ENCODE measurements around the gene EGFL8.
"Not testable (repeated sequence)": the region's sequence is repeated elsewhere in the genome, so short reads cannot be mapped to it uniquely, and the experiment has no call there.

The EGFL8 gene

DNA sequence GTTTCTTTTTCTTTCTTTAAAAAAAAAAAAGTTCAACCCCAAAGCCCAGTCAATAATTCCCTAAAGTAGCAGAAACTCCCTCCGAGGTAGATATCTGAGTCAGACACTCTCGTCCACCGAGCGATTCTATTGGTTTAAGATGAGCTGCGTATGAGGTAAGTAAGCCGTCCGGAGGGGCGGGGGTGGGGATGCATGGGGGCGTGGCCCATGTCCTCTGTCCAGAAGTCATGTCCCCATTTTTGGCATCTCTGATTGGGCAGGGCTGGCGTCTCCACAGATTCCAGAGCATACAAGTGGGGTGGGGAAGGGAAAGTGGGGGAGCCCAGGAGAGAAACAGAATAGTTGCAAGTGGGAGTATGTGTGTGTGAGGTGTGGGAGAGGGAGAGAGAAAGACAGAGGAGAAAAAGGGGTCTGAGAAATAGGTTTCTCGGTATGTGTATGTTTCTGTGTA is 21.3 kb downstream of the EGFL8 start:
- not testable (repeated sequence) for FAIRE-seq

DNA sequence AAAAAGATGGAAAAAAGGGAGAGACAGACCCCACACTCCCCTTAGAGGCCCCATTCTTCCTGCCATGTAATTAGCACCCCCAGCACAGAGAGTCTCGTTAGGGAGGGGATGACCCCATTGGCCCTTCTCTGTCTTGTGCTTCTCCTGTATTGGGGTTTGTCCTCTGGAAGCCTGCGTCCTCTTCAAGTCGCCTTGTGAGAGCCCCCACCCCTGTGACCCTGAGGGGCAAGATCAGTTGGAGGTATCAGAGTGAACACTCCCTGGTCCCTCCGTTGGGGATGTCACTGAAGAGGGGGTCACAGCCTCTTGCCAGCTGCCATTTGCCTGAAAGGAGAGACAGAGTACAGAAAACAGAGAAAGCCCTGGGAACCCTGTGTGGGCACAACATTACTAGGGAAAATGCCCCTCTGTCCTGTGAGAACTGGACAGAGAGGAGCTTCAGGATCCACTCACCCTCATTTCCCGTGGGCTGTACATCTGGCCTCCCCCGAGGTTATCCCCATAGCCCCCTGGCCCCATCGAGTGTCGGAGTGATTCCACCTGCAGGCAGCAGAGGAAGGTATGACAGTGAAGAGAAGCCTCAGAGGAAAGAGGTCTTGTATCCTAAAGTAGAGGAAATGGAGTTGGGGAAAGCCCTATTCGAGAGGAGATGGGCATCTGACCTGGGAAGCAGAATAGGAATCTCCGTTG is 21.9 kb downstream of the EGFL8 start:
- FAIRE-seq, result not testable (repeated sequence)

DNA sequence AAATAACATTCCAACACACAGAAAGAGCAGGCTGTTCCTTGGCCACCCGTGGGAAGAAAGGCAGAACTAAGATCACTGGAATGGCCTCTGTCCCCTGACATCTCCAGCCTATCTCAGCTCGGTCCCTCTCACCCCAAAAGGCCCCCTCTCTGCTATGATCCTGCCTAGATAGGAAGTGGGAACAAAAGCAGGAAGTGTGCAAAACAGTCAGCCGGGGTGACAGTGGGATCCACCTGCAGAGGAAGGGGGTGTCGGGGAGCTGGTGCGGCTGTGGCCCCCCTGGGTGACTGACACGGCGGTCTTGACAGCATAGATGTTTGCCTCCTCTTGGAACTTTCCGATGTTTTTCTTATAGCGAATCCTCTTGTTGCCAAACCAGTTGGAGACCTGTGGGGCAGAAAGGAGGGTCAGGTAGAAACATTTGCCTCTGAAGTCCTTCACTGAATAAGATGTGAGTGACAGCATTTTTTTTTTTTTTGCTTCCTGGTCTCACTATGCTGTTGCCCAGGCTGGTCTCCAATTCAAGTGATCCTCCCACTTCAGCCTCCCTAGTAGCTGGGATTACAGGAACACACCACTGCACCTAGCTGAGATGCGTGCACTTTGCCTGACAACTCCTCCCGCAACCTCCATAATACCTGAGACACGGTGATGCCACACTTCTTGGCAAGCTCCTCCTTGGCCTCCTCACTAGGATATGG is 22.8 kb downstream of the EGFL8 start:
- FAIRE-seq, result no peak

DNA sequence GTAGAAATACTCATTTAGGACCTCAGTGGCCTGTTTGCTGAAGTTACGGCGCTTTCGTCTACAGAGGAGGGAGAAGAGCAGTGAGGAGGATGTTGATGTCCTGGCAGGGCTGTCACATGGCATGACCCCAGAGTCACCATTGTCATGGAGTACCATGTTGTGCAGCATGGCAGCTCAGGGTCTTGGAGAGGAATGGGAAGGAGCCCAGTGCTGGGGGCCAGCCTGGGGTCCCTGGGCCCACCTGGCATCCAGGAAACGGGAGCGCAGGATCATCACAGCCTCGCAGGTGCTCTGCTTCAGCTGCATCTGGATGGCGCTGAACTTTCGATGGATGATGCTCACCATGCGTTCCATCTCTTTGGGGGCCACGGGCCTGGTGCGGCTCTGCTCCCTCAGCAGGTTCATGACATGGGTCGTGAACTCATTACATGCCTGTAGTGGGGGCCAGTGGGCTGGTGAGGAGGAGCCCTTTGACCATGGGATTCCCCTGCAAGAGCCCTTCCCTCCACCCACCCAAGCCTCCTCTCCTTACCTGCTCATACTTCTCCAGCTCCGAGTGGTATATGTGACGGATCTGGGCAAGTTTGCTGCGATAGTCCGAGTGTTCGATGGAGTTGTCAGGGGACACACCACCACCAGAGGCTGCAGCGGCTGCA is 23.5 kb downstream of the EGFL8 start:
- not testable (repeated sequence) for FAIRE-seq

DNA sequence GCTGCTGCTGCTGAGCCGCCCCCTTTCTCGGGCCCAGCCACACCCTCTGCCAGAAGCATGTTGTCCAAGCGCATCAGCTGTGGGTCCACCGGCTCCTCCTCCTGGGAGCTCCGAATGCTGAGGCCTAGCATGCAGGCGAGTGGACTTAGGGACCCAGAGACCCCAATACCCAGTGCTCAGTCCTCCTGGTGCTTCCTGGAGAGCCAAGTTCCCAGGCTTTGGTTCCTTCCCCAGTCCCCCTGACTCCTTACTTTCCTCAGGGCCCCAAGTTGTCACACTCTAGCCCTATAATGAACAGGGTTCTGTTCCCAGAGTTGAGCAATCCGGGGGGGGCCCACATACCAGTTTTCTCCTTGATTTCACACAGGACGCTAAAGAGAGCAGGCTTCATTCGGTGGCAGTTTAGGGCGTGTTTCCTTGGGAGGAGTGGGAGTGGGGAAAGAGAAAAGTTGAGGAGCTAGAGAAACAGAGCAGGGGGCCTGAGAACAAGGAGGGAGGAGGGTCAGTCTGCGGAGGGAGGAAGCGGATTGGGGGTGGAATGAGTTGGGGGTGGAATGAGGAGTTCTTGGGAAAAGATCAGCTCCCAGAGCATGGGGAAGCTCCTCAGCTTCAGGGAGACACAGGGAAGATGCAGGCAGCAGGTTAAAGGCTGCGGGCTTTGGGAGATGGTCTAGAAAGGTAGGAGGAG is 24.1 kb downstream of the EGFL8 start:
- no peak for FAIRE-seq

DNA sequence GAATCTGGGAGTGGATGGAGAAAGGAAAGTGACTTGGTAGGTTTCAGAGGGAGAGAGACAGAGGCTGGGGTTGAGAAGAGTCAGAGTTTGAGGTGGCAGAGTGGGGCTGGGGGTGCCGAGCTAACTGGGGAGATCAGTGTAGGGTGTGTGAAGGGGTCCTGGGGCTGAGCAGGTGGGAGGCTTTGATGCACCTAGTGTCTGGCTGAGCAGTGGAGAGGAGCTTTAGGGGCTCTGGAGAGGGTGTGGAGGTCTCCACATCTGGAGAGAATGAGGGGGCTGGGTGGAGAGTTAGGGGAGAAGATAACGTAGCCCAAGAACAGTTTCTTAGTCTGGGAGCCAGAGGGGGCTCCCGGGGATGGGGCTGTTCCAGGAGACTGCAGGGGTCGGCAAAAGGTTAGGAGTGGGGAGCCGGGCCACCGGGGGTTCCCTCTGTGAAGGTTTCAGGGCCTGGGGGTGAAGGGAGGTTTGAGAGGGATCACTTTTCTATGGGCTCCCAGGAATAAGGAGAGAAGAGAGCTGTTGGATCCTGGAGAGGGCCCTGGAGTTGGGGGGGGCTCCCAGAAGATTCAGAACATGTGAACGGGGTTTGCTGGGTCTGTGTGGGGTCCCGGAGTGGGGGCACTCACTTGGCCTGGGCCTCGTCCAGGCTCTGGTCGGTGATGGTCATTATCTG is 24.8 kb downstream of the EGFL8 start:
- no peak for FAIRE-seq

- no peak for FAIRE-seq
These were observed 25.3 kb downstream of the EGFL8 start for GRCh38 chr6:32189742-32190053.

- FAIRE-seq, result no peak
These were observed 25.9 kb downstream of the EGFL8 start, which contains the start of gene PBX2 for GRCh38 chr6:32190054-32190851. TSS of gene PBX2 (minus strand) at chr6:32190202. CDS start at chr6:32189915, 287 bp downstream.

DNA sequence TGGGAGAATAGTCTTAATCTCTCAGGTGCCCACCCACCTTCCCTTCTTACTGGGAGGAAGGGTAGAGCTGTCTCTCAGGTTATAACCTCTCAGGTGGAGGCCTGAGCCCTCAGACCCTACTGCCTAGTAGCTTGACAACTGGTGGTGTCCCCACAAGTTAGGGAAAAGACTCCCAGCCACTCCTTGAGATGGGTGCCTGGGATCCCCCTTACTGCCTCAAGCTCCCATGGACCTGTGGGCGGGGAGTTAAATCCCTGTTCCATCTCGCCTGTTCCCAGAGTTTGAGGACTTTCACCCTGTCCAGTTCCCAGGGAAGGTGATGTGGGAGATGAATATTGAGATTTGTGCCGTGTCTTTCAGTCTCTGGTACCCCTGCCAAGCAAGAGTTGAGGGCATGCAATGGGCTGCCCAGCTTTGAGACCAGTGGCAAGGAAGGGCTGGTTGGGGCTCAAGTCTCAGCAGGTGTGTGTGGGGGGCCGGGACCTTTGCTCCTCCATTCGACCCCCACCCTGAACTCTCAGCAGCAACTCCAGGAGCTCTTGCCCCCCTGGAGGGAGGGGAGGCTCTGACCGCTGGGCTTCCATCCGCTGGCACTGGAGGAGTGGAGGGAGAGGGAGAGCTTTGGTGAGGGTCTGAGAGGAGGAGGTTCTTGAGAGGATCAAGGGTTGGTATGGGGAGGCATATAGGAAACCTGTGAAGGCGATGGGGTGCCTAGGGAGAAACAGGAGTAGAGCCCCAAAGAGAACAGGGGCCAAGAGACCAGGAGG is 26.7 kb downstream of the EGFL8 start:
- FAIRE-seq, result no peak

DNA sequence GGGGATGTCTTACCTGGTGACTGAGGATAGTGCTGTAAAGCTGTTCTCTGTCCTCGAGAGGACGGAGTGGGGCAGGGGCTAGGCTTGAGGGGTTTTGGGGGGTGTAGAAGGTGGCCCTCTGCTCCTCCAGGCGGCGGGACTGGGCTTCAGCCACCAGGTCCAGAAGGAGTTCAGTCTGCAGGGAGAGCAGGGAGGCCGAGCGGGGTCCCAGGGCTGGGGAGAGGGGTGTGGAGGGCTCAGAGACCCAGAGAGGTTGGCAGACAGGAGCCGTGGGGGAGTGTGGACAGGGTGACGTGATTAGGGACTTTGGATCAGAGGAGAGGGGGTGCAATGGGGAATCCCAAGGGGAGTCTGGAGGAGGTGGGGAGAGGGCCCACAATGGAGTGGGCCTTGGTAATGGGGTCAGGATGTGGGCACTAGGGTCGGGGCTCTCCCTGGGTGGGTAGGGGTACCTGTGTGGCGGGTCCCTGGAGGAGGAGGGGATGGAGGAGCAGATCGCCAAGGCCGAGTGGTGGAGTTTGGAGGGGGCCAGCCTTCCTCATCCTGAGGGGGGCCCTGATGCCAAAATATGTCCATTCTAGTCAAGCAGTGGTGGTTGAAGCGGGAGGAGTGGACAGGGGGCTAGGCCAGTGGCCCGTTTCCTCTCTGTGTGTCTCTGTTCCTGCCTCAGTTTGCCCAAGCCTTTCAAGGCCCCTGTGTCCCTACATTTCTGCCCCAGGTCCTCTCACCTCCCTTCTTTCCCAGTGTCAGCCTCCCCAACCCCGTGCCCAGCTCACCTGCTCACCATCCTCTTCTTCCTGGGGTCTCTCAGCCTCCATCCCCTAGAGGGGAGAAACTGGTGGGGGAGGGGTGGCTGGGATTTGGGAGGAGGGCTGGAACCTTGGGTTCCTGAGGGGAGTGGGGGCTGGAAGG is 27.6 kb downstream of the EGFL8 start:
- no peak for FAIRE-seq

DNA sequence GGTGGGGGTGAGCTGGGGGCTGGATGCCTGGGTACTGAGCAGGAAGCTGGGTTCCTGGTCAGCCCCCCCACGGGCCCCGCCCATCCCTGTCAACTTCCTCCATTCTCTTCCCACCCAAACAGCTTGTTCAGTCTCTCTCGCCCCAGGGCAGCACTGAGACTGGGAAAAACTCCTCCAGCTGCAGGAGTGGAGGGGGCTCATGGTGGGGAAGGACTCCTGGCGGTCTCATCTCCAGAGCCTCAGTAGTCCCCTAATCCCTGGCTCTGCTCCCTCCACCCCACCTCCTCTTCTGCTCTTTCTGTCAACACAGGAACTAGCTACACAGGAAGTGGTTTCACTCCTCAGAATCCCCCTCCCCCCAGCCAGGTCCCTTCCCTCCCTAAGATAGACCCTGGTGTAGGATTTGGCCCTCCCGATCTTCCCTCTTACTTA is 28.2 kb downstream of the EGFL8 start, which contains the start of gene GPSM3:
GPSM3 (minus strand) TSS at position 36 of the 432 bp plus-strand sequence. CDS start 130 bp downstream, outside the sequence.
- FAIRE-seq, result no peak

GRCh38 chr6:32193096-32193495 is 28.7 kb downstream of the EGFL8 start:
- not testable (repeated sequence) for FAIRE-seq

DNA sequence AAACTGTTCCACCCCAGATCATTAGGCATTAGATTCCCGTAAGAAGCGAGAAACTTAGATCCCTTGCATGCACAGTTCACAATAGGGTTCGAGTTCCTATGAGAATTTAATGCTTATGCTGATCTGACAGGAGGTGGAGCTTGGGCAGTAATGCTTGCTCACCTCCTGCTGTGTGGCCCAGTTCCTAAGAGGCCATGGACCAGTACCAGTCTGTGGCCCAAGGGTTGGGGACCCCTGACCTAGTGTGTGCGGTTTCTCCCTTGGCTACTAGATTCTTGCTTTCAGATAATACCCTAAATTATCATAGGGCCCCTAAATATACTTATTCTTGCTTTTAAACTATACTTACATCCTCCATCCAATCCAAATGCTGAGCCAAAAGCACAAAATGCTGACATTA is 30.0 kb downstream of the EGFL8 start:
- no peak for FAIRE-seq

GRCh38 chr6:32194825-32195651 is 30.6 kb downstream of the EGFL8 start:
- FAIRE-seq, result no peak

DNA sequence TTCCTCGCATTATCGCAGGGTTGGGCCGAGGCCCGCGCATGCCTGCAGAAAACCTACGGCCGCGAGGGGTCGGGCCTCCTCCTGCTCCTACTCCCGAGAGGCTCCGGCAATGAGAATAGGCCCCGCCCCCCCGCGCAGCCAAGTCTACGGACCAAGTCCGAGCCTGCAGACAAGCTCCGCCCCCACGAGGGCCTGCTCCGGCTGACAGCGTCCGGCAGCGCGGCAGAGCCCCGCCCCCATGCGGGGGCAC is 31.2 kb downstream of the EGFL8 start:
- peak; percentile 61 for FAIRE-seq

DNA sequence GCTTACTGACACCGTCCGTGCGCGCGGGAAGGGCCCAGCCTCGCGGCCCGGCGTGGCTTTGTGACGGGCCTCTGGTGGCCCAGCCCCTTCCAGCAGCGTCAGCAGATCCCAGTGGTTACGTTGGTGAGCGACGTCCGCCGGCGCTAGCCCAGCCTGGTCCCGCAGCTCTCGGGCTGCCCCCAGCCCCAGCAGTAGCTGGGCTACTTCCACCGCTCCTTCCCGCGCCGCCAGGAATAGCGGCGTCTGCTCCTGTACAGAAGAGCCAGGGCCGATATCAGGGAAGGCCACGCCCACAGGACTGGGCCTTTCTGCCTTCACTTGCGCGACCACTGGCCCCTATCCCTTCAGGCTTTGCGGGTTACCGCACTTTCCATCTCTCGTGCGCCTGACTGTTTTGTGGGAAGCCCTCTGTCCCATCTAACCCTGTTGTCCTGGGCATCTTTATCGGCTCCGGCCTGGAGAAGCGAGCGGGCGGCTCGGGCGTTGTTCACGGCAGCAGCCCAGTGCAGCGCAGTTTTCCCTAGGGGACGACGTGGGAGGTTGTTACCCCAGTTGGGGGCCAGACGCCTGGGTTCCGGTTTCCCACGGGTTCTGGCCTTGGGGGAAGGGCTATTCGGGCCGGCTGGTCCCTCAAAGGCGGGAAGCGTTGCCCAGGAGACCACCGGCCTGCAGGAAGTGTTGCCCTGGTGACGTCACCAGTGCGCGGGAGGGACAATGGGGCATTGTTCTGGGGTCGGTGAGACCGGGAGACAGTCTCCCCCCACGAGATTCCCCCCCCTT is 31.7 kb downstream of the EGFL8 start:
- FAIRE-seq, result no peak

DNA sequence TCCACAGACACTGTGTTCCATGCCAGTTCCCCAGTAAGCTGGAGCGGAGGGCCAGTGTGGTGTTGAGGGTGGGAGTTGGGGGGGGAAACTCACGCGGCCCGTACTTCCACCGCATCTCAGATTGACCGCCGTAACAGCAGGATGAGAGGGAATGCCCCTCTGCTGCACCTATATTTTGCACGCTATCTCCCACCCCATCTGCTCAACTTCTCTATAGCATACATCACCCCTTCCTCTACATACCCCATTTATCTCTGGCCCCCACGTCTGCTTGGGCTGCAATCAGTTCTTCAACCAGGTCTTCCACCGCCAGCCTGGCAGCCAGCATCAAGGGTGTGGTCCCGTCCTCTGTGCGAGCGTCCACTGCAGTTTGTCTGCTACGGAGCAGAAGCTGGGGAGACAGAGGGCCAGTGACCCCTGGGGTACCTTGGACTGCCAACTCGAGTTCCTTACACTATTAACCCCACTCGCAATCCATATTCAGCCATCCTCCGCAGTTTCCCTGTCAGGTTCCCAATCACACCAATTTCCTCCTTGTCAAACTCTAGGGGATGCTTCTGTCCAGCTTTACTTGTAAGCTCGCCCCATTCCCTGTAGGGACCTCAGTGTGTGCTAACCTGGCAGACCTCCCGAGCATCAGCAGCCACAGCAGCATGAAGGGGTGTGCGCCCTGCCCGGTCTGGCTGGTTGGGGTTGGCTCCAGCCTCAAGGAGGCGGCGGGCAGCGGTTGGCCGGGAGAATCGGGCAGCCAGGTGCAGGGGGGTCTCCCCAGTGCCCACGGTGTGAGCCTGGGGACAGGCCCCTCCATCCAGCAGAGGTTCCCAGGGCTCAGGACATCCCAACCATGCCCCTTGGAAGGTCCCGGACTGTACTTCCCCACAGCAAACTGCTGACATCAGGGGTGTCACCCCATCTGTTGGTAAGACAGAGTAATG is 32.6 kb downstream of the EGFL8 start:
- no peak for FAIRE-seq

Data from colon (tissue), 2 donors.